HG02943 (cell line): ENCODE measurements around the gene CNNM4.

ENCODE experiments used
- ATAC-seq: cut with Tn5 transposase; IDR thresholded peaks from one replicate; pipeline ENCODE4 v1.9.1; 2021; ENCODE audit warnings: mild to moderate bottlenecking, low read depth, moderate library complexity; ENCODE audit not compliant: unreplicated experiment

Gene CNNM4

GRCh38 chr2:96826546-96827278 is 66.0 kb downstream of the CNNM4 start:
- ATAC-seq = no peak

- no peak for ATAC-seq
These were observed 67.7 kb downstream of the CNNM4 start for GRCh38 chr2:96828436-96828835.

GRCh38 chr2:96828874-96829273 is 68.2 kb downstream of the CNNM4 start:
- no peak for ATAC-seq

- no peak for ATAC-seq
These were observed 69.4 kb downstream of the CNNM4 start for GRCh38 chr2:96830044-96830562.

- ATAC-seq = no peak
These were observed 71.0 kb downstream of the CNNM4 start for GRCh38 chr2:96831679-96832078.

- no peak for ATAC-seq
These were observed 71.7 kb downstream of the CNNM4 start for GRCh38 chr2:96832408-96832753.

GRCh38 chr2:96832754-96833507 is 72.2 kb downstream of the CNNM4 start:
- ATAC-seq = no peak

- no peak for ATAC-seq
These were observed 75.1 kb downstream of the CNNM4 start for GRCh38 chr2:96835830-96836229.

GRCh38 chr2:96837575-96837974 is 76.9 kb downstream of the CNNM4 start:
- no peak for ATAC-seq

- ATAC-seq = peak; percentile 11
These were observed 77.9 kb downstream of the CNNM4 start for GRCh38 chr2:96838345-96839292.

- ATAC-seq = peak; percentile 47
These were observed 78.7 kb downstream of the CNNM4 start for GRCh38 chr2:96839293-96839874.

- ATAC-seq = peak; percentile 7
These were observed 79.5 kb downstream of the CNNM4 start for GRCh38 chr2:96839875-96840850.

GRCh38 chr2:96841701-96842495 is 81.2 kb downstream of the CNNM4 start:
- no peak for ATAC-seq

GRCh38 chr2:96842600-96842999 is 81.9 kb downstream of the CNNM4 start:
- ATAC-seq = no peak

GRCh38 chr2:96843538-96844268 is 83.0 kb downstream of the CNNM4 start, which contains the start of gene ANKRD23:
ANKRD23 (minus strand) TSS chr2:96844021; CDS start chr2:96843992, 29 bp downstream.
- no peak for ATAC-seq

- ATAC-seq = no peak
These were observed 83.7 kb downstream of the CNNM4 start for GRCh38 chr2:96844405-96844808.

- no peak for ATAC-seq
These were observed 86.1 kb downstream of the CNNM4 start for GRCh38 chr2:96846825-96847224.

- no peak for ATAC-seq
These were observed 86.9 kb downstream of the CNNM4 start for GRCh38 chr2:96847586-96847985.
